Panc1 (cell line): ENCODE measurements around the gene CTNND2. TPM values are rescaled to one million over a fixed set of nuclear protein-coding genes. Genes with fewer than 3 reads are reported as not detected.

Experiments
- ATAC-seq: fragments of 200-7000 bp; cut with Tn5 transposase; 2 replicates; pipeline ENCODE4 v1.9.1; 2020; ENCODE audit warnings: mild to moderate bottlenecking, moderate library complexity
- BruUV-seq: library from RNA; stranded (reverse); fragments of 400-500 nt; replicated peaks from 2 replicates; lab custom pipeline; 2021; lab: Mats Ljungman, UMichigan
- CTCF ChIA-PET: fragments of 300-600 bp; sonication (Branson Sonifier 250); formaldehyde crosslinking; loops from one replicate; lab custom pipeline; 2022; ENCODE audit warnings: antibody characterized with exemption; lab: Charles Lee
- POLR2A ChIA-PET: fragments of 300-600 bp; sonication (Branson Sonifier 250); formaldehyde crosslinking; loops from one replicate; lab custom pipeline; 2022; ENCODE audit warnings: antibody characterized with exemption; lab: Charles Lee
- DNase-seq: peaks from one replicate; pipeline ENCODE4 v3.0.0-alpha.2; 2010; ENCODE audit warnings: low read depth, low spot score
- H3K27ac ChIP-seq: 2 replicates; pipeline ENCODE4 v1.5.1; 2011; ENCODE audit warnings: mild to moderate bottlenecking, low read length, inconsistent platforms
- H3K27me3 ChIP-seq: fragments of 200-500 bp; sonication (Bioruptor generic); 2 replicates; pipeline ENCODE4 v1.6.0; 2014; ENCODE audit warnings: low read length, inconsistent platforms; ENCODE audit not compliant: control insufficient read depth, insufficient read depth
- H3K36me3 ChIP-seq: fragments of 200-500 bp; sonication (Bioruptor generic); 2 replicates; pipeline ENCODE4 v1.5.1; 2014; ENCODE audit warnings: inconsistent platforms, mild to moderate bottlenecking, low read length, moderate library complexity; ENCODE audit not compliant: control insufficient read depth, insufficient read depth
- H3K4me1 ChIP-seq: 2 replicates; pipeline ENCODE4 v1.5.1; 2011; ENCODE audit warnings: inconsistent platforms, mild to moderate bottlenecking, low read length, moderate library complexity; ENCODE audit not compliant: control insufficient read depth, insufficient read depth
- H3K4me3 ChIP-seq, 2 experiments: 2 replicates each; pipeline ENCODE4 v1.5.1; 2011 to 2012; ENCODE audit warnings: low read depth in 2 of 2, low read length in 2 of 2, mild to moderate bottlenecking in 2 of 2, inconsistent platforms in 1 of 2, moderate library complexity in 1 of 2
- H3K9me3 ChIP-seq: fragments of 200-500 bp; sonication (Bioruptor generic); 2 replicates; pipeline ENCODE4 v1.5.1; 2014; ENCODE audit warnings: low read depth, mild to moderate bottlenecking, inconsistent platforms, low read length, moderate library complexity; ENCODE audit not compliant: control insufficient read depth, insufficient read depth
- POLR2AphosphoS5 ChIP-seq: IDR thresholded peaks from 2 replicates; pipeline ENCODE4 v1.6.1; 2012; ENCODE audit warnings: mild to moderate bottlenecking, low read depth, low read length, moderate library complexity
- REST ChIP-seq, 2 experiments: IDR thresholded peaks; 2 replicates each; pipeline ENCODE4 v1.6.1; 2011 to 2012; ENCODE audit warnings: low read depth in 2 of 2, control low read depth in 1 of 2, low read length in 1 of 2, mild to moderate bottlenecking in 1 of 2, moderate library complexity in 1 of 2; ENCODE audit not compliant: insufficient read depth in 1 of 2
- SIN3A ChIP-seq: IDR thresholded peaks from 2 replicates; pipeline ENCODE4 v1.6.1; 2012; ENCODE audit warnings: low read depth, mild to moderate bottlenecking, low read length, moderate library complexity, borderline replicate concordance; ENCODE audit not compliant: insufficient read depth
- TCF7L2 ChIP-seq: IDR thresholded peaks from 2 replicates; pipeline ENCODE4 v1.6.1; 2011; ENCODE audit warnings: mild to moderate bottlenecking, low read depth, low read length, inconsistent platforms
- in situ Hi-C: cut with HindIII; loops from 2 replicates; pipeline ENCODE4 v1.10.0; 2016; ENCODE audit warnings: low sequenced_read_pairs, low pct_unique_long_range_greater_than_20kb
- intact Hi-C: fragments of 100-400 bp; cut with micrococcal nuclease; formaldehyde crosslinking; loops from one replicate; pipeline ENCODE4 v1.10.0; 2022; ENCODE audit not compliant: unreplicated experiment
- total RNA-seq: library from RNA; stranded (reverse); gene quantifications from one replicate; pipeline ENCODE4 v1.2.1, GENCODE V29; 2021; ENCODE audit not compliant: unreplicated experiment
- TF ChIP-seq, protein P1 (sequence below): fragments of 450-650 bp; IDR thresholded peaks from 2 replicates; pipeline ENCODE4 v1.5.1; 2017; ENCODE audit warnings: mild to moderate bottlenecking

The CTNND2 gene
- total RNA-seq, 1 experiment from 2014 or later = 1.0 TPM

DNA sequence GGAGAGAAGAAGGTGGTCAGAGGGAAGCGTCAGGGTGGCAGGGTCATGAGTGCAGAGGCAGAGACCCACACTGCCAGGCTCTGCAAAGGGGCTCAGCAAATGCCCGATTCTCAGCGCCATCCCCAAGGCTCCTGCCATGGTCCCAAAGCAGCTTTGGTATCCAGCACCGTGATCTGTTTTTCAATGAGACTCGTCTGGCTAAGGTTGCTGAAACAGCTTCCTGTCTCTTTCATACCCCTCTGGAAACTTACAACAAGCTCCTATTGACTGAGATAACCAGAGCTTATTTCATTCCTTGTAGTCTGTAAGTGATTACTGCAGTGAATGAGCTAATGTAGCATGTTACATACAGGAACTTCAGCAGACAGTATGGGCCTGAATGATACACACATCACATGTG, 574.6 kb downstream of the CTNND2 start:
- intact Hi-C loops (no loop called here), in situ Hi-C loops (no loop called here)
- Histone ChIP-seq H3K27me3 (no peaks in the 10 kb centered on the region), H3K27ac (no peak overlapping the region), H3K4me1 (no peaks in the 10 kb centered on the region), H3K9me3 (no peaks in the 10 kb centered on the region), H3K4me3 (no peak overlapping the region), H3K36me3 (no peaks in the 10 kb centered on the region)
- DNase-seq (no peak), ATAC-seq (no peak)
- CTCF ChIA-PET = no interaction called here
- TF ChIP-seq SIN3A = no peak
- no peak for TF ChIP-seq REST (IDR thresholded peaks at IDR 0.05; ENCODE audit: insufficient read depth in 1 of 2, low read depth in 2 of 2, low read length in 1 of 2)
- no peak for TF ChIP-seq TCF7L2
- no peak for TF ChIP-seq POLR2AphosphoS5
- TF ChIP-seq, protein P1, sequence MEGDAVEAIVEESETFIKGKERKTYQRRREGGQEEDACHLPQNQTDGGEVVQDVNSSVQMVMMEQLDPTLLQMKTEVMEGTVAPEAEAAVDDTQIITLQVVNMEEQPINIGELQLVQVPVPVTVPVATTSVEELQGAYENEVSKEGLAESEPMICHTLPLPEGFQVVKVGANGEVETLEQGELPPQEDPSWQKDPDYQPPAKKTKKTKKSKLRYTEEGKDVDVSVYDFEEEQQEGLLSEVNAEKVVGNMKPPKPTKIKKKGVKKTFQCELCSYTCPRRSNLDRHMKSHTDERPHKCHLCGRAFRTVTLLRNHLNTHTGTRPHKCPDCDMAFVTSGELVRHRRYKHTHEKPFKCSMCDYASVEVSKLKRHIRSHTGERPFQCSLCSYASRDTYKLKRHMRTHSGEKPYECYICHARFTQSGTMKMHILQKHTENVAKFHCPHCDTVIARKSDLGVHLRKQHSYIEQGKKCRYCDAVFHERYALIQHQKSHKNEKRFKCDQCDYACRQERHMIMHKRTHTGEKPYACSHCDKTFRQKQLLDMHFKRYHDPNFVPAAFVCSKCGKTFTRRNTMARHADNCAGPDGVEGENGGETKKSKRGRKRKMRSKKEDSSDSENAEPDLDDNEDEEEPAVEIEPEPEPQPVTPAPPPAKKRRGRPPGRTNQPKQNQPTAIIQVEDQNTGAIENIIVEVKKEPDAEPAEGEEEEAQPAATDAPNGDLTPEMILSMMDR = no peak
- POLR2A ChIA-PET = no interaction called here
- no TSS peak for BruUV-seq

DNA sequence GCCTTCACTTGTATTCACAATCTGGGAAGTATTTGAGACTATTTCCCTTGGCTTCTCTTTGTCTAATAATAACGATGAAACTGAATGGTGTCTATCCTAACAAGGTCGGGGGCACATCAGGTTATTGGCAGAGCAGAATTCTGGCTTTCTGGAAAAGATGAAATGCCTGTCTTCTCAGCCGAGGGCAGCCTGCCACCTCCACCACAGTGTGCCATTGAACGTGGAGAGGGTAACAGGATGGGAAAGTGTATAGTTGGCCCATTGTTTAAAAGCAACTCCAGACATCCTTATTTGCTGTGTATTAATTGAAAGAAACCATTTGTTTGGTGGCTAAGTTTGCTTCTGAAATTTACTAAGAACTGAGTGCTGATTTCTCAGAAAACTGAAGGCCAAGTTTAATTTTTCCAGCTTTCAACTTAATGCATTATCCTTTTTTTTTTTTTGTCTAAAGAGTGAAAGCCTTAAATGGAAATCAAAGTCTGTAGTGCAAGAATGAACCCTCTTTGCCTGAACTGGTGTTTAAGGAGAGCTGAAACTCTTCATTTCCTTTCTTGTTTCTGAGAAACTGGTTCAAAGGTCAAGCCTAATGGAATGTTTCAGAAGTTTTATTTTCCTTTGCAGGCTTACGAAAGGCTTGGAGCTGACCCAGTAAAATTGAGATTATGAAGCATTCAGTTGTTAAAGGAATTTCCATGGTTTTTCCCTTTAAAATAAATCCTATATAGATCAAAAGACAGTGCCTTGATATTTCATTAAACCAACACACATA, 579.5 kb downstream of the CTNND2 start:
- DNase-seq = no peak
- H3K27ac ChIP-seq = no peak overlapping the region
- CTCF ChIA-PET = no interaction called here
- H3K9me3 ChIP-seq = no peaks in the 10 kb centered on the region
- H3K36me3 ChIP-seq = no peaks in the 10 kb centered on the region
- H3K27me3 ChIP-seq = no peaks in the 10 kb centered on the region
- H3K4me3 ChIP-seq = no peak overlapping the region
- POLR2A ChIA-PET = no interaction called here
- BruUV-seq = no TSS peak
- no peak for ATAC-seq
- intact Hi-C loops (no loop called here), in situ Hi-C loops (no loop called here)
- TF ChIP-seq REST (IDR thresholded peaks at IDR 0.05; ENCODE audit: insufficient read depth in 1 of 2, low read depth in 2 of 2, low read length in 1 of 2) (no peak), POLR2AphosphoS5 (no peak), TCF7L2 (no peak), SIN3A (no peak)
- TF ChIP-seq, protein P1 = no peak
- H3K4me1 ChIP-seq = no peaks in the 10 kb centered on the region
